NCI-H69 (cell line): ENCODE results near the gene GLDC.

ENCODE experiments used
- DNase-seq: peaks from one replicate; lab custom pipeline; 2025; lab: John Stamatoyannopoulos, UW

Gene GLDC

GRCh38 chr9:6620353-6620752 is 25.2 kb downstream of the GLDC start:
- DNase-seq, result no peak

DNA sequence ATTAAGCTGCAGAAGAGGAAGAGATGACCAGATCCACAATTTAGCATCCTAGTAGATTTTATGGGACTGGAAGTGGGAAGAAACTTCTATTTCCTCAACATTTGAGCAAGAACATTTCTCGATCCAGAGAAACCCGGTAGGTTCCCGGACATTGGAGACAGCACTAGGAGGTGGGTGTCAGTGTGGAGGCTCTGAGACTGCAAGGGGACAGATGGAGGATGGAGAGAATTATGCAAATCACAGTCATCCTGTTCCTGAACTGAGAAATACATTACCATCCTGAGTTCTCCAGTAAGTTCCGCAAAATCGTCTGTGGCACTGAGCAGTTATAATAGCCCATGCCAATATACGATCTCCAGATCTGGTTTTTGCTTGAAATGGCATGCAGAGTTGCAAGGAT is 25.6 kb downstream of the GLDC start:
- no peak for DNase-seq

DNA sequence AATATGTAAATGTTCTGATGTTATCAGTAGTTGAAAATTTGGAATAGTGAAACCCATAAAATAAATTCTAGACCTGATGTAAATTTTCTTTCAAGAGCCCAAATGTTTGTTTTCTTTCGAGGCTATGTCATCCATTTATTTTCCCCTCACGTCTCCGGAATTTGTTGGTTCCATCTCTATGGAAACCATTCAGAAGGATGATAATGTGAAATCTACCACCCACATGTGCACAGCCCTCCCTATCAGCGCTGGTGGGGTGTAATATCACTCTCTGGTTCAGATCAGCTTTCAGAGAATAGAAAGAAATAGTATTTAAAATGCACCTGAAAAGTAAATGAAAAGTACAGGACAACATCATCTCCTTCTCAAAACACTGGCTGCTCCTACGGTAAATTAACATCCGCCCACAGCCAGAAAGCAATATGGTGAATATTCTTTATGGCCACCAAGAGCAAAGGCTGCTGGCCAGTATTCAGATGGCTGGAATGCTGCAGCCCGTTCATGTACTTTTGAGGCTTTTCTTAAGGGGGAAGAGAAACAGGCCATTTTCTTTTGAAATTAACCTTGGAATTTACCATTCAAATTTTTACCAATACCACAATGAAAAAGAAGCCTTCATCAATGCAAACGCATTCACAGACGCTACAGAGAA is 28.5 kb downstream of the GLDC start:
- no peak for DNase-seq

GRCh38 chr9:6614489-6614888 is 31.0 kb downstream of the GLDC start:
- DNase-seq, result no peak

DNA sequence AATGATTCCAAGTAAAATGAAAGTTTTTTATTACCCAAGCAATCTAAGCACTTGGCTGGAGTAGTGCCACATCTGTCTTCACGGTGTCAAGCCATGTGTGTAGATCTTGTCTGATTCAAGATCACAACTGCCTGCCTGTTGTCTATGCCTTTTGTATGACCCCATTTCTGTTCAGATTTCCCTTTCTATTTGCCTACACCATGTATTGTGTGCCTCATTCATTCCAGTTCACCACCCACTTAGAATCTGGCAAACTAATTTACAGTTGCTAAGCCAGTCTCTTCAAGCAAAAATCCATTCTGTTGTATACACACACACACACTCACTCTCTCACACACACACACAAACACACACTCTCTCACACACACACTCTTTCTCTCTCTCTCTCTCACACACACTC is 33.7 kb downstream of the GLDC start:
- no peak for DNase-seq

DNA sequence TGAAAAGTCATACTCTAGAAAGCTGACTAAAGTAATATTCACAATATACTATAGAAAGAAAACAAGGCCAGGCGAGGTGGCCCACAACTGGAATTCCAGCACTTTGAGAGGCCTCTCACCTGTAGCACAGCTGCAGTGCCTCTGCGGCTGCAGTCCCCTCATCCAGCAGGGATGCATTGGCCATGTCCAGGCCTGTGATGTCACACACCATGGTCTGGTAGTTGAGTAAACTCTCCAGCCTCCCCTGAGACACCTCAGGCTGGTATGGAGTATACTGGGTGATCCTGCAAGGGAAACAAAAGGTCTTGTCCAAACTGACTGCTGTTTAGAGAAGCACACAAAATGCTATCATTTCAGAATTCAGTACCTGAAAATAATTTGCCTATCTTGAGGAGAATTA is 35.5 kb downstream of the GLDC start:
- no peak for DNase-seq

GRCh38 chr9:6609497-6610016 is 36.0 kb downstream of the GLDC start:
- no peak for DNase-seq

- no peak for DNase-seq
Observed at GRCh38 chr9:6605202-6605601, 40.3 kb downstream of the GLDC start.

DNA sequence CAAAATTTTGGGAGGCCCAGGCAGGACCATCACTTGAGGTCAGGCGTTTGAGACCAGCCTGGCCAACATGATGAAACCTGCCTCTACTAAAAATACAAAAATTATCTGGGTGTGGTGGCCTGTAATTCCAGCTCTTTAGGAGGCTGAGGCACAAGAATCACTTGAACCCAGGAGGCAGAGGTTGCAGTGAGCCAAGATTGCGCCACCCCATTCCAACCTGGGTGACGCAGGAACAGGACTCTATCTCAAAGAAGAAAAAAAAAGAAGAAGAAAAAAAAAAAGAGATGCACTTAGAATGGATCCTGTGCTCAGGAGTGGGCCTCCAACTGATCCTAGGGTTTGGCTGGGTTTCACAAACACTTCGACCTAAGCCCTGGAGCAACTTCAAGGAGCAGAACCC is 45.1 kb downstream of the GLDC start:
- DNase-seq, result no peak

DNA sequence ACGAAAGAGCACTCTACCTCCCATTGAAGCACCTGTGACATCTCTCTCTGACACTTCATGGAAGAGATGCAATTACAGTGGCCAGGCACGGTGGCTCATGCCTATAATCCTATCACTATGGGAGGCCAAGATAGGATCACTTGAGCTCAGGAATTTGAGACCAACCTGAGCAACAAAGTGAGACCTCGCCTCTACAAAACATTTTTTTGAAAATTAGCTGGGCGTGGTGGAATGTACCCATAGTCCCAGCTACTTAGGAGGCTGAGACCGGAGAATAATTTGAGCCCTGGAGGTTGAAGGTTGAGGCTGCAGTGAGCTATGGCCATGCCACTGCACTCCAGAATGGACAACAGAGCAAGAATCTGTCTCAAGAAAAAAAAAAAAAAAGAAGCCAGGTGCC is 45.5 kb downstream of the GLDC start:
- DNase-seq, result no peak

DNA sequence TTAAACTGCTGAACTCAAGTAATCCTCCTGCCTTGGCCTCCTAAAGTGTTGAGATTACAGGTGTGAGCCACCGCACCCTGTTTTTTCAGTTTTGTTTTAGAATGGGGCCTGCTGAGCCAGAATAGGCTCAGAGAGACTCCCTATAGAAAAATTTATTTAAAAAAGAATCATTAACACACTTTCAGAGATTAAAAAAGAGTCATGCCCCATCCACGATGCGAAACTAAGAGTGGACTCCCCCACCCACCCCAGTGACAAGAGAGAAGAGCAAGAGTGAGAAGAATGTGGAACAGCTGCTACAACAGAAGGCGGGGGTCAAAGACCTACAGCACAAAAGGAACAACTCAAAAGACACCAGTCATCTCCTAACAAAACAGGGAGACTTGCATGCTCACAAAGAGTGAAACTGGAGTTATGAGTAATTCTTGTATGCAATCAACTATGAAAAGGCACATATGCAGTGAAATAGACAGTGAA is 47.2 kb downstream of the GLDC start:
- no peak for DNase-seq

DNA sequence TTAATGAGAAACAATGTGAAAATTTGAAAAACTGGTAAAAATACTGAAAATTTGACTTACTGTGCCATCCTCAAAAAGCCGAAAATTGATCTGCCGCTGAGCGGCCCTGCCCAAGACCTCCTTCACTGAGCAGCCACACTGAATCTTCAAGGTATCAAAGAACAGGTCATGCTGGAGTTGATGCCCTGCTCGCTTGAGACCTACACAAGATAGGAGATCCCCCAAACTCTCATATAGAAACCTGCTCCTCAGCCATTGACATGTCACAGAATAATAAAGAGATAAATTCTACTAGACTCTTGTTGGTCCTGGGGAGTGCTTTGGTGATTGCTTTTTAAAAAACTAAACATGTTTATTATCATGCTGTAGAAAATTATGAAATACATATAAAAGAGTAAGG is 52.7 kb downstream of the GLDC start:
- no peak for DNase-seq

DNA sequence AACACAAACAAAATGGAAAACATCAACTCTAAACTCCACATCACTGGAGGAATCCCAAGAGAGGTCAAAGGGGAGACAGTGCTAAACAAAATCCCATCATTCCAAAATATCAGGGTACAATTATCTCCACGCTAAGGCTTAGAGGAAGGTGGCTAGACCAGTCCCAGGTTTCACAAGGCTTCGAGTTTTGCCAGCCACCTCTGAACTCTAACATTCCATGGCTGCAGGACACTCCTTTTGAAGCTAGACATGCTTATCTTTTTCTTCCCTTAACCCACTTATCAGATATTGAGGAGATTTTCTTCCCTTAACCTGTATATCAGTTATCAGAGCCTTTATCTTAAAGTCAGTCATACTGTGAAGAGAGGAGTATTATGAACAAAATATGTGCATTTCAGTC is 53.3 kb downstream of the GLDC start:
- no peak for DNase-seq

DNA sequence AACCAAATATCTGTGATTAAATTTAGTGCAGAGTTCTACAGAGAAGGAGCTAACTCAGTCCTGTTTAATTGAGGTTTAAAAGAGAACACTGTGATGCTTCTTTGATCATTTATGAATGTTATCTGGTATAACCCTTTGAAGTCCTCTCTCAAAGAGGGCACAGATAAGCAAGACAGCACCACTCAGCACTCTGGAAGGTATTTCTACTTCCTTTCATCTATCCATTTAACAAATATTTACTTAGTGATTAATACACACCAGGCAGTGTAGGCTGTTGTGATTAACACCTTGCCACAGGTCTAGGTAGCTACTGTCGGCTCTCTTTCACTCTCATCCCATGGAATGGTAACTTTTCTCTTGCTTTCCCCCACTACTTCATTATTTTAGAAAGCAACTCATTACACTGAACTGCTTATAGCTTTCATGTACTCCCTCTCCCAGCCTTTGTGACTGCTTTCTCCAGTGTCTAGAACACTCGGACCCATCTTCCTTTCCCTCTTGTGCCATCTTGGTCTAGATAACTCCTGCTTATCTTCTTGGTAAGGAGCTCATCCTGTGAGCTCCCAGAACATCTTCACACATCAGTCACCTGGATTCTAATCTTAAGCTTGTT is 54.7 kb downstream of the GLDC start:
- peak; percentile 61 for DNase-seq

DNA sequence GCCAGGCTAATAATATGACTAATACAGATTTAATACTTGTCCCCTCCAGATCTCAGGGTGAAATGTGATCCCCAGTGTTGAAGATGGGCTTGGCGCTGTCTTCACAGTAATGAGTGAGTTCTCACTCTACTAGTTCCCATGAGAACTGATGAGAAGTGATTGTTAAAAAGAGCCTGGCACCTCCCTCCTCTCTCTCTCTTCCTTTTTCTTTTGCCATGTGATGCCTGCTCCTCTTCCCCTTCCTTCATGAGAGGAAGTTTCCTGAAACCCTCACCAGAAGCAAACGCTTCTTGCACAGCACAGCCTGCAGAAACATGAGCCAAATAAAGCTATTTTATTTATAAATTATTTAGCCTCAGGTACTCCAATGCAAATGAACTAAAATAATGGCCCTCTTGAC is 55.2 kb downstream of the GLDC start:
- DNase-seq, result peak; percentile 19

GRCh38 chr9:6584881-6585597 is 60.5 kb downstream of the GLDC start:
- DNase-seq, result peak; percentile 54

DNA sequence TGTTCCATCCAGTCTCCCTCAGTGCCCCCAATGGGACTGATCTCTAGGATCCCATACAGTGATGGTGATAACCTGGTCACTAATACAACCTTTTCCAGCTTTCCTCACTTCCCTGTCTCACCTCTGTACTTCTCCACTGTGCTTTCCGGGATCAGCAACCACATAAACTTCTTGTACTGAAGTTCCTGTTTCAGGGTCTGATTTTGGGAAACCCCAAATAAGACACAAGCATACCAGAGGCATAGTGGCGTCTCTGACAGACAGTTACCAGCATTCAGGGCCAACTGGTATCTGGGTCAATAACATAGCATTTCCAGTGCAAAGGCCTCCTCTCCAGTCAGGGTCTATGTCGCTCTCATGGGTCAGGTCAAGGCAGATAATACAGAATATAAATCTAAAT is 64.3 kb downstream of the GLDC start:
- no peak for DNase-seq

DNA sequence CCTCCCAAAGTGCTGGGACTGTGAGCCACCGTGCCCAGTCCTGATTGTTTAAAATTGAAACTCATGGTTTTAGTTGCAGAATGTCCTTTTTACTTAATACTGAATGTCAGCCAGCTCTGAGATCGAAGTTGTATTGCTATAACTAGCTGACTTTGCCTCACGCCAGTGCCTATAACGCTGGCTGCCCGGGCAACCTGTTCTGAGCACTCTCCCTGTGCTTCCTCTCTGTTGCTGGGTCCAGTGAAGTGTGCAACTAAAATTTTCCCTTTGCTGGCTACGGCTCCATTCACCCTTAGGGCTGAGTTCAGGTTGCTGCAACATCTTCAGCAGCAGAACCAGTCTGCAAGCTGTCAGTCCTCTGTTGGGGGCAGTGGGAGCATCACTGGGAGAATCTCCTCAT is 65.9 kb downstream of the GLDC start:
- DNase-seq, result no peak

- no peak for DNase-seq
Observed at GRCh38 chr9:6576987-6577386, 68.5 kb downstream of the GLDC start.

DNA sequence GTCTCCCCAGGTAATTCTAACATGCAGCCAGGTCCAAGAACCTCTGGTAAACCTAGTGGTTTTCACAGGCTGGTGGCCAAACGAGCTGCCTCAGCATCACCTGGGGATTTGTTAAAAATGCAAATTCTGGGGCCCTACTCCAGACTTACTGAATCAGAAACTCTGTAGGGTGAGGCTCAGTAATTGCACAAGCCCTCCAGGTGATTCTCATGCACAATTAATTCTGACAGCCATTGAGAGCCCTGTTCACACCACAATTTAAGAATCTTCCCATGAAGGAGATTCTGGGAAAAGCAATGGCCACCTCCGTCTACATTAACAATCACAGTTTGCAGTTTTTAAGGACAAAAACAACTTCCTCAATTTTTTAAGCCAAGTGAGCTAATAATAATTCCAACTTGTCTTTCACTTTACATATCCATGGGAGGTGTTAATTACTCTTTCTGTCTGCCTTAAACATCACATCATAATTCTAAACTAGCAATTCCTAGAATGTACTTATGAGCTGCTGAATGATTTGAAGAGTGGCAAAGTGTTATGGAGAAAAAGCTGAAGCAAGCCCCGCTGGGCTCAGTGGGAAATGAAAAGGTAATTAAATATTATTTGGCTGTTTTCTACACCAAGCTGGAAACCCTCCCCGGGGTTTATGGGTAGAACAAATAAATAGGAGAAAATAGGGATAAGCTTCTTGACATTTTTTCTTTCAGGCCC is 70.0 kb downstream of the GLDC start:
- DNase-seq, result peak; percentile 75

- no peak for DNase-seq
Observed at GRCh38 chr9:6567140-6567591, 78.4 kb downstream of the GLDC start.

DNA sequence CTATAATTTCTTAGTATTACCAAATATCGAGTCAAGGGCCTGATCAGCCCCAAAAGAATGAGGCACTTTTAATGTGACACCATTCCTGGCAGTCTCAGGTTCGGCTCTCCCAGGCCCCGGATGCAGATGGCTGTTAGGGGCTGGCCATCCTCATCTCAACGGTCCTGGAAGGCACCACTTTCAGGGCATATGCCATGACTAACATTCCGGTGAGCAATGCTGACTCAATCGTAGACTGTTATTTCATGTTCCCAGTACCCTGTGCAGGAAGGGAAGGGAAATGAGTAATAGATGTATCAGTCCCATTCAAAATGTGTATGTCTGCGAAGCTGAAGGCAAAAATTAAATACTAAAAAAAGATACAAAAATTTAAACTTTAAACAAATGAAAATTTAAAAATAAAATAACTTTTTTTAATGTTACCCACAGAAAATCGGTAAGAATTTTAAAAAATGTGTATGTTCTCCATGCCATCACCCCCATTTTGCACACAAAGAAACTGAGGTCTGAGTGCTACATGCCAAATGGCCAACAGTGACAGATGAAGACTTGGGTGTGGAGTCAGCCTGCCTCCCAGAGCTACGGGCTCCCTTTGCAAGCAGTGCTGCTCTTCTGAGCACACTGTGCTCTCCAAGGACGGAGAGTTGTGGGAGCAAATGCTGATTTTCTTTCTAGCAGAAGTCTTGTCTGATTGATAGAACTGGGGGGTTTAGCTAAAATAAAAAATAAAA is 79.0 kb downstream of the GLDC start:
- no peak for DNase-seq
